Mononuclear cell (primary cell): ENCODE results near the gene NOD1. TPM values are rescaled to one million over a fixed set of nuclear protein-coding genes. Genes with fewer than 3 reads are reported as not detected.
"Not testable (repeated sequence)": the region's sequence is repeated elsewhere in the genome, so short reads cannot be mapped to it uniquely, and the experiment has no call there.

ENCODE experiments used
- H3K27me3 ChIP-seq: 2 replicates; pipeline ENCODE4 v1.6.0; 2011; ENCODE audit warnings: low read length, control low read depth; ENCODE audit not compliant: insufficient read depth
- H3K4me1 ChIP-seq: 2 replicates; pipeline ENCODE4 v1.5.1; 2011; ENCODE audit warnings: mild to moderate bottlenecking, low read length, control low read depth; ENCODE audit not compliant: insufficient read depth
- H3K4me3 ChIP-seq: 2 replicates; pipeline ENCODE4 v1.5.1; 2011; ENCODE audit warnings: mild to moderate bottlenecking, low read length, moderate library complexity
- H3K9me3 ChIP-seq: 2 replicates; pipeline ENCODE4 v1.5.1; 2011; ENCODE audit warnings: low read depth, mild to moderate bottlenecking, control low read depth, low read length
- total RNA-seq: library from RNA; depleted of rRNA; stranded (reverse); fragments of >200 nt; gene quantifications from one replicate; pipeline ENCODE4 v1.2.3, GENCODE V29; 2012

The NOD1 gene, protein sequence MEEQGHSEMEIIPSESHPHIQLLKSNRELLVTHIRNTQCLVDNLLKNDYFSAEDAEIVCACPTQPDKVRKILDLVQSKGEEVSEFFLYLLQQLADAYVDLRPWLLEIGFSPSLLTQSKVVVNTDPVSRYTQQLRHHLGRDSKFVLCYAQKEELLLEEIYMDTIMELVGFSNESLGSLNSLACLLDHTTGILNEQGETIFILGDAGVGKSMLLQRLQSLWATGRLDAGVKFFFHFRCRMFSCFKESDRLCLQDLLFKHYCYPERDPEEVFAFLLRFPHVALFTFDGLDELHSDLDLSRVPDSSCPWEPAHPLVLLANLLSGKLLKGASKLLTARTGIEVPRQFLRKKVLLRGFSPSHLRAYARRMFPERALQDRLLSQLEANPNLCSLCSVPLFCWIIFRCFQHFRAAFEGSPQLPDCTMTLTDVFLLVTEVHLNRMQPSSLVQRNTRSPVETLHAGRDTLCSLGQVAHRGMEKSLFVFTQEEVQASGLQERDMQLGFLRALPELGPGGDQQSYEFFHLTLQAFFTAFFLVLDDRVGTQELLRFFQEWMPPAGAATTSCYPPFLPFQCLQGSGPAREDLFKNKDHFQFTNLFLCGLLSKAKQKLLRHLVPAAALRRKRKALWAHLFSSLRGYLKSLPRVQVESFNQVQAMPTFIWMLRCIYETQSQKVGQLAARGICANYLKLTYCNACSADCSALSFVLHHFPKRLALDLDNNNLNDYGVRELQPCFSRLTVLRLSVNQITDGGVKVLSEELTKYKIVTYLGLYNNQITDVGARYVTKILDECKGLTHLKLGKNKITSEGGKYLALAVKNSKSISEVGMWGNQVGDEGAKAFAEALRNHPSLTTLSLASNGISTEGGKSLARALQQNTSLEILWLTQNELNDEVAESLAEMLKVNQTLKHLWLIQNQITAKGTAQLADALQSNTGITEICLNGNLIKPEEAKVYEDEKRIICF
- total RNA-seq = 9.2 TPM

GRCh38 chr7:30478349-30479201 lies at the start of gene NOD1:
NOD1 (minus strand) TSS chr7:30478784; CDS start chr7:30456921, 21,863 bp downstream.
- no peaks in the 10 kb centered on the region for H3K9me3 ChIP-seq
- no peaks in the 10 kb centered on the region for H3K27me3 ChIP-seq
- peaks cover 45% of the 10 kb centered on the region for H3K4me1 ChIP-seq
- H3K4me3 ChIP-seq = peak within 1 kb of the TSS; percentile 81

- H3K4me3 ChIP-seq, H3K9me3 ChIP-seq, H3K4me1 ChIP-seq, H3K27me3 ChIP-seq: not testable (repeated sequence)
Observed at GRCh38 chr7:30527297-30527696, 48.7 kb upstream of the NOD1 start.

GRCh38 chr7:30526163-30526562 lies 47.6 kb upstream of the NOD1 start:
- Histone ChIP-seq H3K4me3 (no peak overlapping the region), H3K27me3 (no peaks in the 10 kb centered on the region), H3K4me1 (peaks cover 8% of the 10 kb centered on the region), H3K9me3 (no peaks in the 10 kb centered on the region)

DNA sequence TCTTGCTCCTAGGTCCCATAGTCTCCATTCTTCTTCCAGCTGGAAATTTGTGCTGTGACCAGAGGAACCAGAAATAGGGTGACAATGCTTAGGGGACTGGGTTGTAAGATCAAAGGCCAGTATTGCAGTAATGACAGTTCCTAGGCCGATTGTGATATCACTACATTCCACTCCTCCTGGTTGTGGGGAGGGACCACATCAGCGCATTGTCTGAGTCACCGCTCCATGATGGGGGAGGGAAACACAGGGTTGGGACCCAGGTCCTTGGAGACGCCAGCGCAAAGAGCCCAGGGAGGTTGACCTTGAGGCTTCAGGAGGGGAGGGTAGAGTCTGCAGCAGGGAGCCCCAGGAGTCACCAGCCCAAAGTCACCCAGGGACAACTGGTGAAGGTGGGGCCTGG lies 46.8 kb upstream of the NOD1 start:
- Histone ChIP-seq H3K27me3 (no peaks in the 10 kb centered on the region), H3K4me3 (no peak overlapping the region), H3K4me1 (peaks cover 16% of the 10 kb centered on the region), H3K9me3 (no peaks in the 10 kb centered on the region)

DNA sequence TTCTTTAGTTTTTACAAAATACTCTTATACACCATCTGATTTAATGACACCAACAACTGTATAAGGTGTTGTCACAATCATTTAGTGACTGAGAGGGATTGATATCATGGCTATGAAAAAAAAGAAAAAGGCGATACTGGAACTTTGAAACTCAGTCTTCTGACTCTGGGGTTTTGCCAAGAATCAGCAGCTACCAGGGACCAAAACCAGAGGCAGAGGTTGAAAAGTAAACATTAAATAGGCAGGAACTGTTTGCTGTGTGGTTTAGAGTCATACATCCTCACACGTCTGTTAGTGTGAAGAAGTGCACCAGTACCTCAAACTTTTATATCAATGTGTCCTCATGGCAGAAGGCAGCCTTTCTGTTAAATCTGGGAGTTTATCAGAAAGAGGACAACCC lies 46.0 kb upstream of the NOD1 start:
- no peak overlapping the region for H3K4me3 ChIP-seq
- peaks cover 22% of the 10 kb centered on the region for H3K4me1 ChIP-seq
- H3K27me3 ChIP-seq = no peaks in the 10 kb centered on the region
- H3K9me3 ChIP-seq = no peaks in the 10 kb centered on the region

DNA sequence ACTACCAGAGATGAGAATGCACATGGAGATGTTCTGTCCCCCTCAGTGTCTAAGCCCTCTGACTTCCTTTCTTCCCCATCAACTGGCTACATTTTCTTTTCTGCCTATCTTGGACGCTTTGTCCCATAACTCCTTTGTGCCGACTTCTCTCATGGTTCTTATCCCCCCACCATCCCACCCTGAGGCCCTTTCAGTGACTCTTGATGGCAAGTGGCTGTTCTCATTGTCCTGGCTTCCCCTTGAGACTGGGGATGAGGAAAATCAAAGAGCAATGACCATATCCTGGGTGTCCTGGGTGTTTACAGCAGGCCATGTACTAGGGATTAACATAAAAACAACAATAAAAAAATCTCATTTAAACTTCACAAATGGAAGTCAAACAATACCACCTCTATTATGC lies 44.9 kb upstream of the NOD1 start:
- no peaks in the 10 kb centered on the region for H3K9me3 ChIP-seq

DNA sequence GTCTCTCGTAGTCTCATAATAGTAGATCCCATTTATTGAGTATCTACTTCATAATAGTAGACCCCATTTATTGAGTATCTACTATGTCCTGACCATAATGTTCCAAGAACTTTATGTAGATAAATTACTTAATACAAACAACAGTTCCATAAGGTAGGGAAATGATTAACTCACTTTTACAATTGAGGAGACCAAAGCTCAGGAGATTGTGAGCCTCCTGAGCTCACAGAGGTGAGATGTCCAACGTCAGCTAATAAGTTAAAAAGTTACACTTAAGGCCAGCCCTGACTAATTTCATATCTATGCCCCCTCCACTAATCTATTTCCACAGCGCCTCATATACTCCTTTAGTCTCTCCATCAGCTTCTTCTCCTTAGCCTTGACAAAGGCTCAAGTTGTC lies 43.6 kb upstream of the NOD1 start:
- H3K4me3 ChIP-seq = no peak overlapping the region
- no peaks in the 10 kb centered on the region for H3K9me3 ChIP-seq
- H3K27me3 ChIP-seq = no peaks in the 10 kb centered on the region
- H3K4me1 ChIP-seq = peaks cover 22% of the 10 kb centered on the region

More for the DNA sequence above, 44.9 kb upstream of the NOD1 start:
- H3K27me3 ChIP-seq = no peaks in the 10 kb centered on the region
- no peak overlapping the region for H3K4me3 ChIP-seq
- H3K4me1 ChIP-seq = peaks cover 22% of the 10 kb centered on the region

- Histone ChIP-seq H3K27me3 (no peaks in the 10 kb centered on the region), H3K4me1 (peaks cover 22% of the 10 kb centered on the region), H3K9me3 (no peaks in the 10 kb centered on the region), H3K4me3 (no peak overlapping the region)
Observed at GRCh38 chr7:30521532-30521931, 42.9 kb upstream of the NOD1 start.

DNA sequence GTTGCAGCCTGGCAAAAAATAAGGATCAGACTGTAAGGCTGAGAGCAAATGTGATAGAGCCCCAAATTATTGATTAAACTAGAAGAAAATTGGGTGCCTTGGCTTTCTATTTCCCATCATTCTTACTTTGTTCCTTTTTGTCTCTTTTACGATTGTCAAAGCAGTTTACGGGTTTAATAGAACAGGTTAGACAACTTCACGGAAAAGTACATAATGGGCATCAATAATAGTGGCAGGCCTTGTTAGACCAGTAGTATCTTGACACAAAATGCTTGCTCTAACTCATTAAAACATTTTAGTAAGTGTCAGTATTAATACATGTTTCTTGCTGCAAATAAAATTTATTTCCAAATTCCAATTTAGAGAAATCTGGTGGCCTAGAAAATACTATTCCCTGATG lies 40.5 kb upstream of the NOD1 start:
- H3K9me3 ChIP-seq = no peaks in the 10 kb centered on the region
- H3K4me1 ChIP-seq = peaks cover 22% of the 10 kb centered on the region
- no peaks in the 10 kb centered on the region for H3K27me3 ChIP-seq
- H3K4me3 ChIP-seq = no peak overlapping the region

- Histone ChIP-seq H3K9me3 (no peaks in the 10 kb centered on the region), H3K4me3 (no peak overlapping the region), H3K27me3 (no peaks in the 10 kb centered on the region), H3K4me1 (peaks cover 9% of the 10 kb centered on the region)
Observed at GRCh38 chr7:30515761-30516160, 37.2 kb upstream of the NOD1 start.

GRCh38 chr7:30514776-30515175 lies 36.2 kb upstream of the NOD1 start:
- no peak overlapping the region for H3K4me3 ChIP-seq
- H3K4me1 ChIP-seq = no peaks in the 10 kb centered on the region
- H3K9me3 ChIP-seq = no peaks in the 10 kb centered on the region
- H3K27me3 ChIP-seq = no peaks in the 10 kb centered on the region

DNA sequence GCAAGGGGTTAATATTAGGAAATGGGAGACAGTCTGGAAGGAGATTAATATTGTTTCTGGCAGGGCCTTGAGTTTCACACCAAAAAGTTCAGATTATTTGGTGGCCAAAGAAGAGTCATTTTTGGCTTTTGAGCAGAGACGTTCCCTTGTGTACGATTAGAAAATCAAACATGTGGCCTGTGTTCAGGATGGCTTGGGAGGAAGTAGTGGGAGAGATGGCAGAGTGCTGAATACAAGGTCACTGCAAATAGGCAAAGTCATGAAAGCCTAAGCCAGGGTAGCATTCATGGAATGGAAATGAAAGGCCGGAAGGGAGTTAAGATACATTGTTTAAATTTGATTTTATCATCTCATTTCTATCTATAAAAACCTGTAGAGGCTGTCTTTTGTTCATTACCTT lies 35.6 kb upstream of the NOD1 start:
- no peaks in the 10 kb centered on the region for H3K9me3 ChIP-seq
- H3K4me1 ChIP-seq = no peaks in the 10 kb centered on the region
- H3K4me3 ChIP-seq = no peak overlapping the region
- H3K27me3 ChIP-seq = no peaks in the 10 kb centered on the region

- H3K27me3 ChIP-seq = no peaks in the 10 kb centered on the region
- H3K4me3 ChIP-seq = no peak overlapping the region
- no peaks in the 10 kb centered on the region for H3K9me3 ChIP-seq
- H3K4me1 ChIP-seq = no peaks in the 10 kb centered on the region
Observed at GRCh38 chr7:30513762-30514161, 35.2 kb upstream of the NOD1 start.

DNA sequence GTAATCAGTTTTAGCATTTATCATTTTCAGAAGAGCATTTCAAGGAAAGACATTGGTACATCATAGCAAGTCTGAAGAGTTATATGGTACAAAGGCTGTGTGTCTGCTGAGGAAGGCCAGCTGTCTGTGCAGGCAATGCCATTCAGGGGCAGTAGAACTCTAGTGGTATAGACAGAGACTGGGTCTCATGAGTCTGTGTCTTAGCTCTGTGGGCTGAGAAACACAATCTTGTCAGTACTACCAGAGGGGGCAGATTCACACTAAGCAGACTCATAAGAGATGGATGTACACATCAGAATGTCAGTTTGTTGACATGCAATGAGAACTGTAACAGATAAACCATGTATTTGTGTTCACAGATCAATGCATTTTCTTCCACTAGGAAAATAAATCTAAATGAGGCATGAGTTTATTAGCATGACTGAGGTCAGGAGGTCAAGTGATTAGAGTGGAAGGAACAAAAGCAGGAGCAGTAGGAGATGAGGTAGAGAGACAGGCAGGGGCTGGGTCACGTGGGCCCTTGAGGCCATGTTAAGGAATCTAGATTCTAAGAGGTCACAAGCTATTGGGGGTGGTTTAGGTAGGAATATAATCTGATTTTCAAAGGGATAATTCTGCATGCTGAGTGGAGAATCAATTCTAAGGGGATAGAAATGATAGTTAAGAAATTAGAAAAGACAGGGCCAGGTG lies 33.5 kb upstream of the NOD1 start:
- Histone ChIP-seq H3K4me1 (no peaks in the 10 kb centered on the region), H3K9me3 (no peaks in the 10 kb centered on the region), H3K27me3 (no peaks in the 10 kb centered on the region), H3K4me3 (no peak overlapping the region)
